HepG2 (cell line): ENCODE results near the gene WDR89. TPM values are rescaled to one million over a fixed set of nuclear protein-coding genes. Genes with fewer than 3 reads are reported as not detected.

ENCODE experiments used
- ARID5B ChIP-seq: IDR thresholded peaks from 2 replicates; pipeline ENCODE4 v1.4.0; 2020; ENCODE audit warnings: mild to moderate bottlenecking, missing genetic modification reagents
- CC2D1A ChIP-seq: sonication (generic); formaldehyde crosslinking; IDR thresholded peaks from 2 replicates; pipeline ENCODE4 v1.8.1; 2023; ENCODE audit warnings: mild to moderate bottlenecking, missing genetic modification reagents
- JUNB ChIP-seq: sonication (generic); formaldehyde crosslinking; IDR thresholded peaks from 2 replicates; pipeline ENCODE4 v1.8.0; 2022; ENCODE audit warnings: missing genetic modification reagents, mild to moderate bottlenecking, borderline replicate concordance
- MXD4 ChIP-seq: IDR thresholded peaks from 2 replicates; pipeline ENCODE4 v1.6.1; 2016; ENCODE audit warnings: mild to moderate bottlenecking, missing biosample characterization, missing genetic modification reagents
- NBN ChIP-seq: fragments of 450-650 bp; conservative IDR thresholded peaks from 2 replicates; pipeline ENCODE4 v1.6.1; 2017
- NPAS2 ChIP-seq: sonication (generic); formaldehyde crosslinking; IDR thresholded peaks from 2 replicates; pipeline ENCODE4 v1.8.0; 2022; ENCODE audit warnings: mild to moderate bottlenecking, missing genetic modification reagents, borderline replicate concordance
- PAWR ChIP-seq: sonication (generic); formaldehyde crosslinking; IDR thresholded peaks from 2 replicates; pipeline ENCODE4 v1.4.0; 2020; ENCODE audit warnings: missing genetic modification reagents, mild to moderate bottlenecking, borderline replicate concordance
- PCBP2 ChIP-seq: fragments of 200-400 bp; formaldehyde crosslinking; optimal IDR thresholded peaks from 2 replicates; pipeline ENCODE3; 2018; ENCODE audit warnings: low read length, low read depth; ENCODE audit not compliant: poor library complexity, severe bottlenecking
- PRMT3 ChIP-seq: sonication (generic); formaldehyde crosslinking; IDR thresholded peaks from 2 replicates; pipeline ENCODE4 v1.8.1; 2022; ENCODE audit warnings: low read depth, mild to moderate bottlenecking, moderate library complexity, missing genetic modification reagents, borderline replicate concordance
- SALL2 ChIP-seq: sonication (generic); formaldehyde crosslinking; IDR thresholded peaks from 2 replicates; pipeline ENCODE4 v1.8.1; 2023; ENCODE audit warnings: mild to moderate bottlenecking, missing genetic modification reagents, inconsistent platforms
- SETDB1 ChIP-seq: sonication (generic); formaldehyde crosslinking; IDR thresholded peaks from 2 replicates; pipeline ENCODE4 v1.5.1; 2020; ENCODE audit warnings: missing genetic modification reagents, mild to moderate bottlenecking, borderline replicate concordance
- SMAD3 ChIP-seq: sonication (generic); formaldehyde crosslinking; IDR thresholded peaks from 2 replicates; pipeline ENCODE4 v1.4.0; 2020; ENCODE audit warnings: missing genetic modification reagents
- SNRNP70 ChIP-seq: fragments of 200-400 bp; formaldehyde crosslinking; IDR thresholded peaks from 2 replicates; pipeline ENCODE4 v1.6.1; 2017; ENCODE audit warnings: mild to moderate bottlenecking, low read depth, low read length, moderate library complexity
- ZMYM3 ChIP-seq: sonication (generic); formaldehyde crosslinking; IDR thresholded peaks from 2 replicates; pipeline ENCODE4 v1.5.1; 2020; ENCODE audit warnings: mild to moderate bottlenecking, missing genetic modification reagents
- ZNF460 ChIP-seq: sonication (generic); formaldehyde crosslinking; IDR thresholded peaks from 2 replicates; pipeline ENCODE4 v1.5.1; 2020; ENCODE audit warnings: missing genetic modification reagents, mild to moderate bottlenecking, borderline replicate concordance
- ZNF543 ChIP-seq: sonication (generic); formaldehyde crosslinking; IDR thresholded peaks from 2 replicates; pipeline ENCODE4 v1.4.0; 2020; ENCODE audit warnings: mild to moderate bottlenecking, missing genetic modification reagents
- ZNF878 ChIP-seq: sonication (generic); formaldehyde crosslinking; IDR thresholded peaks from 2 replicates; pipeline ENCODE4 v1.8.1; 2023; ENCODE audit warnings: mild to moderate bottlenecking, missing genetic modification reagents, moderate library complexity
- polyA plus RNA-seq, 8 experiments: library from polyadenylated mRNA; depleted of rRNA in 3 of 8; stranded (reverse) in 7 of 8; unstranded in 1 of 8; fragments of >200 nt; fragmentation: Illumina TruSeq in 4 of 8; extraction: Trizol in 4 of 8; gene quantifications; 2 replicates each; pipeline versions ENCODE4 v1.2.1 to v1.2.3, GENCODE V29; 2011 to 2016; ENCODE audit warnings: low read depth in 4 of 8, missing spikeins in 1 of 8, mixed read lengths in 1 of 8; ENCODE audit not compliant: insufficient read depth in 1 of 8
- total RNA-seq, 5 experiments: library from RNA; depleted of rRNA; stranded (reverse); fragments of >200 nt; fragmentation: Illumina TruSeq; extraction: Trizol; gene quantifications; 2 replicates each; pipeline ENCODE4 v1.2.3, GENCODE V29; 2016; ENCODE audit warnings: low read depth in 1 of 5
- TF ChIP-seq, protein P1 (sequence below): sonication (generic); formaldehyde crosslinking; IDR thresholded peaks from 2 replicates; pipeline ENCODE4 v1.4.0; 2020; ENCODE audit warnings: mild to moderate bottlenecking, missing genetic modification reagents

WDR89 gene
- total and polyA plus RNA-seq, 2 of the 13 experiments (the other 11 are each of a cell fraction or from before 2014, with no cell fraction given), result 5.2 to 20.1 TPM

GRCh38 chr14:63641473-63642228, at the start of gene WDR89 (continued):
- TF ChIP-seq JUNB (CRISPR knock-in tag) (no peak), ZNF878 (CRISPR knock-in tag) (peak; percentile 90), SMAD3 (no peak; the same call in none of the 2 replicates), CC2D1A (CRISPR knock-in tag) (peak; percentile 92; the same call in 1 of the 2 replicates), ZMYM3 (0 out of 2 replicates have a peak, but pooled peaks have one; percentile 13), ZNF460 (no peak), PAWR (CRISPR knock-in tag) (no peak), SALL2 (peak; percentile 68; the same call in 1 of the 2 replicates), SNRNP70 (no peak), PCBP2 (no peak), NBN (no peak), MXD4 (CRISPR knock-in tag) (peak; percentile 80; the same call in 1 of the 2 replicates), NPAS2 (CRISPR knock-in tag) (no peak), PRMT3 (no peak), ARID5B (CRISPR knock-in tag) (peak; percentile 42), SETDB1 (CRISPR knock-in tag) (no peak), ZNF543 (CRISPR knock-in tag) (no peak; the same call in 1 of the 2 replicates)
- TF ChIP-seq, protein P1, sequence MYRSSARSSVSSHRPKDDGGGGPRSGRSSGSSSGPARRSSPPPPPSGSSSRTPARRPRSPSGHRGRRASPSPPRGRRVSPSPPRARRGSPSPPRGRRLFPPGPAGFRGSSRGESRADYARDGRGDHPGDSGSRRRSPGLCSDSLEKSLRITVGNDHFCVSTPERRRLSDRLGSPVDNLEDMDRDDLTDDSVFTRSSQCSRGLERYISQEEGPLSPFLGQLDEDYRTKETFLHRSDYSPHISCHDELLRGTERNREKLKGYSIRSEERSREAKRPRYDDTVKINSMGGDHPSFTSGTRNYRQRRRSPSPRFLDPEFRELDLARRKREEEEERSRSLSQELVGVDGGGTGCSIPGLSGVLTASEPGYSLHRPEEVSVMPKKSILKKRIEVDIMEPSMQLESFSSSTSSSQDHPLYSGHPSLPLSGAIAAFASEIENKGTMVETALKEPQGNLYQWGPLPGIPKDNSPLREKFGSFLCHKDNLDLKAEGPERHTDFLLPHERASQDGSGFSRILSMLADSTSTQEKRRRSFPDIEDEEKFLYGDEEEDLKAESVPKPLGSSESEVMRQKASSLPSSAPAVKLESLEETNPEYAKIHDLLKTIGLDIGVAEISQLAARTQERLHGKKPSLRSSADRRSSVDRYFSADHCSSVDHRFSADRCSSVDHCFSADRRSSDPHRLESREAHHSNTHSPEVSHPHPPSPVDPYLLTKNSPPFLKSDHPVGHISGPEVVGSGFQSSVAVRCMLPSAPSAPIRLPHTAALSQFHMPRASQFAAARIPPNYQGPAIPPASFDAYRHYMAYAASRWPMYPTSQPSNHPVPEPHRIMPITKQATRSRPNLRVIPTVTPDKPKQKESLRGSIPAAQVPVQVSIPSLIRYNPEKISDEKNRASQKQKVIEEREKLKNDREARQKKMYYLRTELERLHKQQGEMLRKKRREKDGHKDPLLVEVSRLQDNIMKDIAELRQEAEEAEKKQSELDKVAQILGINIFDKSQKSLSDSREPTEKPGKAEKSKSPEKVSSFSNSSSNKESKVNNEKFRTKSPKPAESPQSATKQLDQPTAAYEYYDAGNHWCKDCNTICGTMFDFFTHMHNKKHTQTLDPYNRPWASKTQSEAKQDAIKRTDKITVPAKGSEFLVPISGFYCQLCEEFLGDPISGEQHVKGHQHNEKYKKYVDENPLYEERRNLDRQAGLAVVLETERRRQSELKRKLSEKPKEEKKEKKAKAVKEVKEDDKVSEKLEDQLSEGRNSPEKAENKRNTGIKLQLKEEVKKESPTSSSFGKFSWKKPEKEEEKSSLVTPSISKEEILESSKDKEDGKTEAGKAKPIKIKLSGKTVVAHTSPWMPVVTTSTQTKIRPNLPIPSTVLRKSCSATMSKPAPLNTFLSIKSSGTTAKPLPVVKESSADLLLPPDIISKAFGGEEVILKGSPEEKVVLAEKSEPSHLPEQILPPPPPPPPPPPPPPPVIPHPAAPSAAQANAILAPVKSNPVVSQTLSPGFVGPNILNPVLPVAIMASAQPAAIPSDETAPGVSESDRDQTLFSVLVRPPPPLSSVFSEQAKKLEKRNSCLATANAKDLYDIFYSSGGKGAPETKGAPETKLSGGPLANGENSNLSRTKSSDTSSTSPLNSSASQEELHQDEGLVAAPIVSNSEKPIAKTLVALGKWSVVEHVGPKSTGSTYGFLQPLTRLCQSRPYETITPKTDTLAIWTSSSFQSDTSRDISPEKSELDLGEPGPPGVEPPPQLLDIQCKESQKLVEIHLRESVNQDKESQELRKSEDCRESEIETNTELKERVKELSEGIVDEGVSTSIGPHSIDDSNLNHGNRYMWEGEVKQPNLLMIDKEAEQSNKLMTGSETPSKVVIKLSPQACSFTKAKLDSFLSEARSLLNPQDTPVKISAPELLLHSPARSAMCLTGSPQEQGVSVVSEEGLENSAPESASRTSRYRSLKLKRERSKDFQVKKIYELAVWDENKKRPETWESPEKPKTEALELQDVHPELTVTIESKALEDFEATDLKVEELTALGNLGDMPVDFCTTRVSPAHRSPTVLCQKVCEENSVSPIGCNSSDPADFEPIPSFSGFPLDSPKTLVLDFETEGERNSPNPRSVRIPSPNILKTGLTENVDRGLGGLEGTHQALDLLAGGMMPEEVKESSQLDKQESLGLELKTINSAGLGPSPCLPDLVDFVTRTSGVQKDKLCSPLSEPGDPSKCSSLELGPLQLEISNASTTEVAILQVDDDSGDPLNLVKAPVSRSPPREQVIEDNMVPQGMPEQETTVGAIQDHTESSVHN, result no peak
